Chondrocyte (in vitro differentiated cells): ENCODE data around the gene EPHA2. TPM values are rescaled to one million over a fixed set of nuclear protein-coding genes. Genes with fewer than 3 reads are reported as not detected.

Source experiments
- DNase-seq: peaks from one replicate; pipeline ENCODE4 v3.0.0; 2021; ENCODE audit warnings: mixed read lengths, low spot score
- H3K27ac Mint-ChIP-seq: one replicate; pipeline ENCODE4 v1.8.0; 2021; ENCODE audit warnings: mild to moderate bottlenecking, moderate library complexity, mixed read lengths; ENCODE audit not compliant: unreplicated experiment
- H3K27me3 Mint-ChIP-seq: 2 replicates; pipeline ENCODE4 v1.8.0; 2021; ENCODE audit warnings: low read depth, mixed read lengths
- H3K36me3 Mint-ChIP-seq: 2 replicates; pipeline ENCODE4 v1.8.0; 2021; ENCODE audit warnings: low read depth, mixed read lengths
- H3K4me1 Mint-ChIP-seq: 2 replicates; pipeline ENCODE4 v1.8.0; 2021; ENCODE audit warnings: low read depth, mild to moderate bottlenecking, mixed read lengths
- H3K4me3 Mint-ChIP-seq: one replicate; pipeline ENCODE4 v1.8.0; 2021; ENCODE audit warnings: mild to moderate bottlenecking, moderate library complexity, mixed read lengths; ENCODE audit not compliant: unreplicated experiment
- H3K9me3 Mint-ChIP-seq: 2 replicates; pipeline ENCODE4 v1.8.0; 2021; ENCODE audit warnings: low read depth, mixed read lengths
- total RNA-seq: library from RNA; stranded (reverse); gene quantifications from 3 replicates; pipeline ENCODE4 v1.2.1, GENCODE V29; 2021
- TF ChIP-seq, protein P1 (sequence below): fragments of 200-600 bp; sonication (generic); IDR thresholded peaks from 2 replicates; pipeline ENCODE4 v1.5.0; 2021; ENCODE audit warnings: antibody characterized with exemption, mild to moderate bottlenecking, moderate library complexity

Gene EPHA2
- total RNA-seq, 1 donor from 2014 or later = 38.5 TPM

DNA sequence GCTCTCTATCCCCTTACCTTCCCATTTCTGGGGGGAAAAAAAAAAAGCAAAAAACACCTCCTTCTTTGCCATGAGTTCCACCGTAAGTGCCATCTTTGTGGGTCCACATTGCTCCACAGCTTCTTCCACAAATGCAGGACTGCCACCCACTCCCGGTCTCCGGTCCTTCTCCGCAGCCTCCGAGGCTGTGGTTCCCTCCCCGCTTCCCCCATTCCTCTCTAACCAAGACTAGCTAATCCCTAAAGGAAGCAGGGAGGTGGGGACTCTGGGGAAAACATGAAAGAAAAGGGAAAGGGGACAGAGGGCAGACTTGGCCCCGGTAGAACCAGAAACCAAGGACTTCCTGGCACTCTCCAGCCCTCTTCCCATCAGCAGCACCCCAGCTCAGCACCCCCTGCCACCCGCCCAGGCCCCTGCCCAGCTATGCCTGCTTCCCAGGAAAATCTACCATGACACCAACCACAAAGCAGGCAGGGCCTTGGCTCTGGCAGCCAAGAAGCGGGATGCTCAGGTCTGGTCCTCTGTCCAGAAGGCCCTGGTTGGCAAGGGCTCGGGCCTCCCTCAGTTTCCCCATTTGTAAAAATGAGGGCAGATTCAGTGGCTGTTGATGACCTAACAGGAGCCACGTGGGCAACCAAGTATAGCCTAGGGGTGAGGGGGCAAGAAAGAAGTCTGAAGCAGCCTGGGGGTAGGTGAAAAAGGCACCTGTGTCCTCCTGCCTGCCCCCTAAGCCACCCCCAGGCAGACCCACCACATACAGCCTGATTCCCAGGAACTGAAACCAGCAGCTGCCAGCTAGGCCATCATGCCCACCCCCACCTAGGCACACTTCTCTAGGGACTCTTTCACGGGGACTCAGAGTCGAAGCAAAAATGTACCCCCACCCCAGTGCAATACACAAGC is 2.5 kb downstream of the EPHA2 start:
- H3K27me3 Mint-ChIP-seq = no peaks in the 10 kb centered on the region
- TF ChIP-seq, protein P1, sequence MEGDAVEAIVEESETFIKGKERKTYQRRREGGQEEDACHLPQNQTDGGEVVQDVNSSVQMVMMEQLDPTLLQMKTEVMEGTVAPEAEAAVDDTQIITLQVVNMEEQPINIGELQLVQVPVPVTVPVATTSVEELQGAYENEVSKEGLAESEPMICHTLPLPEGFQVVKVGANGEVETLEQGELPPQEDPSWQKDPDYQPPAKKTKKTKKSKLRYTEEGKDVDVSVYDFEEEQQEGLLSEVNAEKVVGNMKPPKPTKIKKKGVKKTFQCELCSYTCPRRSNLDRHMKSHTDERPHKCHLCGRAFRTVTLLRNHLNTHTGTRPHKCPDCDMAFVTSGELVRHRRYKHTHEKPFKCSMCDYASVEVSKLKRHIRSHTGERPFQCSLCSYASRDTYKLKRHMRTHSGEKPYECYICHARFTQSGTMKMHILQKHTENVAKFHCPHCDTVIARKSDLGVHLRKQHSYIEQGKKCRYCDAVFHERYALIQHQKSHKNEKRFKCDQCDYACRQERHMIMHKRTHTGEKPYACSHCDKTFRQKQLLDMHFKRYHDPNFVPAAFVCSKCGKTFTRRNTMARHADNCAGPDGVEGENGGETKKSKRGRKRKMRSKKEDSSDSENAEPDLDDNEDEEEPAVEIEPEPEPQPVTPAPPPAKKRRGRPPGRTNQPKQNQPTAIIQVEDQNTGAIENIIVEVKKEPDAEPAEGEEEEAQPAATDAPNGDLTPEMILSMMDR = no peak
- peak overlapping the region; percentile 96 for H3K27ac Mint-ChIP-seq

DNA sequence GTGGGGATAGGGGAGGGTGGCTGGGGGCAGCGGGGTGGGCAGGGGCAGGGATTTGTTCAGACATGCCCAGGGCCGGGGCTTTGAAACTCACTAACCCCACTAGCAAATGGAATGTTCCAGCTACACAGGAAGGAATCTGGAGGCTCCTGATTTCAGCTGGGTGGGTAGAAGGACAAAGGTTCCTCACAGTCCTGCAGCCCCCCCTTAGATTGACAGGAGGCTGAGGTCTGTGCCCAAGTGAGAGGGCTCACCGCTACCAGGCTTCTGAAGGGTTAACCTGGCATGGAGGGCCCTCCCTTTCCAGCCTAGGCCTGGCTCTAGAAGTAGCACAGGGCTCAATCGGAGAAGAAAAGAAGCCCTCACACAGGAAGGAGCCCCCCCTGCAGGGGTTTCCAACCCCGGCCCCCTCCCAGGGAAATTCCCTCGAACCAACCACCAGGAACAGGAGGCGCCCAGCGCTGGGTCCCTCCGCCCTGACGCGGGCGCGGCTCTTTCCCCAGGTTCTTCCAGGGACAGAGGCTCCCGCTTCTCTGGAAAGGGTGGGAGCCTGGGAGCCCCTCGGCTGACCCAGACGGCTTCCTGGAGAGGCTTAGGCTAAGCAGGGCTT is 3.3 kb downstream of the EPHA2 start:
- no peaks in the 10 kb centered on the region for H3K9me3 Mint-ChIP-seq
- peak overlapping the region; percentile 96 for H3K27ac Mint-ChIP-seq
- H3K36me3 Mint-ChIP-seq = peaks cover 13% of the 10 kb centered on the region
- H3K4me3 Mint-ChIP-seq = peak overlapping the region; percentile 87
- no peak for DNase-seq
- TF ChIP-seq, protein P1 = no peak
- peaks cover 67% of the 10 kb centered on the region for H3K4me1 Mint-ChIP-seq
- no peaks in the 10 kb centered on the region for H3K27me3 Mint-ChIP-seq

More for the DNA sequence above, 2.5 kb downstream of the EPHA2 start:
- Mint-ChIP-seq H3K4me3 (peak overlapping the region; percentile 87), H3K9me3 (no peaks in the 10 kb centered on the region), H3K36me3 (peaks cover 6% of the 10 kb centered on the region), H3K4me1 (peaks cover 60% of the 10 kb centered on the region)
- no peak for DNase-seq

DNA sequence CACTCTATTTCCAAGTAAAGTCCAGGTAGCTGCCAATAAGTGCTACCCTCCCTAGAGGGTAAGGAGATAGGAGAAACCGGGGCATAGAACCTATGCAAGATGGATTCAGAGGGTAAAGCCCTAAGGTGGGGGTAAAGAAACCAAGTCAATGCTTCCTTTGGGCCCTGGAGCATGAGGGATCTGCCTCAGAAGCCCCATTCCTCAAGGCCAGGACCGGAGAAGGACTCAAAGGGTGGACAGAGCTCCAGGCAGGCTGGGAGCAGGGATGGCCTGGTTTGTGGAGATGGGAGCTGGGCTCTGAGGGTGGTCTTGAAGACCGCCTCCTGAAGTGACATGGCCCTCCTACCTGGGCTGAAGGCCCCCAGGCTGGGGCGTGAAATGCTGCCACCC is 3.9 kb downstream of the EPHA2 start:
- Mint-ChIP-seq H3K27me3 (no peaks in the 10 kb centered on the region), H3K9me3 (no peaks in the 10 kb centered on the region), H3K36me3 (peaks cover 16% of the 10 kb centered on the region), H3K27ac (peak overlapping the region; percentile 96), H3K4me3 (peak overlapping the region; percentile 57), H3K4me1 (peaks cover 71% of the 10 kb centered on the region)
- TF ChIP-seq, protein P1 = no peak
- no peak for DNase-seq

DNA sequence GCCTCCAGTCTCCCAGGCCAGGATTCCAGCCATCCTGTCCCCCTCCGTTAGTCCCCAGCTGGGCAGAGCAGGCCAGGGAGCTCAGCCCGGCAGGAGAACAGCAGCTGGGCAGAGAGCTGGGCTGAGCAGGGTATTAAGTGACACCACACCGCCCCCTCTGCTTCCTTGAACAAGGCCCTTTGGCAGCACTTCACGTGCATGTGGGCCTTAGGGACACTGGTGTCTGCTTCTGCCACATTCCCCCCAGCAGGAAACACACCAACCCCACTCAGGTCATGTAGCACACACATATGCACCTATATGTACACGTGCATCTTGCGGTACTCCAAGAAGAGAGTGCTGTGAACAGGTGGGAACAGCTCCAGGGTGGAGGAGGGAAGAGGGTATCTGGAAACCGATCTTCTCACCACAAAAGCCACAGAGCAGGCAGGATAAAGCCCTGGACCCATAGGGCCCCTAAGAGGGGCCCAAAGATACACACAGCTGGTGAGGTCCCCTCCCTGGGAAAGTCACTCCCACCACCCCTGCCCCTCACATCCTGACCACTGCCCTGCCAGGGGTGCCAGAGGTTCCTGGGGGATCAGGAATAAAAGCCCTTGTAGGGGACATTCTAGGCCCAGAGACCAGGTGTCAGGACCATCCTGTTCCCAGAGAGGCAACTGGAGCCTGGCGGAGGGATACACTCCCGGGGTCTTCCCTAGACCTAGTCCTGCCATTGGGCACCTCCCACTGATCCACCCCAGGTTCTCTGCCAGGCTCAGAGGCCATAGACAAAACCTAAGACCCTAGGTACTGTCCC is 4.5 kb downstream of the EPHA2 start:
- H3K27ac Mint-ChIP-seq = peak overlapping the region; percentile 96
- TF ChIP-seq, protein P1 = peak; percentile 60
- no peak for DNase-seq
- H3K4me1 Mint-ChIP-seq = peaks cover 71% of the 10 kb centered on the region
- no peaks in the 10 kb centered on the region for H3K27me3 Mint-ChIP-seq
- no peaks in the 10 kb centered on the region for H3K9me3 Mint-ChIP-seq
- peaks cover 16% of the 10 kb centered on the region for H3K36me3 Mint-ChIP-seq
- H3K4me3 Mint-ChIP-seq = peak overlapping the region; percentile 36

DNA sequence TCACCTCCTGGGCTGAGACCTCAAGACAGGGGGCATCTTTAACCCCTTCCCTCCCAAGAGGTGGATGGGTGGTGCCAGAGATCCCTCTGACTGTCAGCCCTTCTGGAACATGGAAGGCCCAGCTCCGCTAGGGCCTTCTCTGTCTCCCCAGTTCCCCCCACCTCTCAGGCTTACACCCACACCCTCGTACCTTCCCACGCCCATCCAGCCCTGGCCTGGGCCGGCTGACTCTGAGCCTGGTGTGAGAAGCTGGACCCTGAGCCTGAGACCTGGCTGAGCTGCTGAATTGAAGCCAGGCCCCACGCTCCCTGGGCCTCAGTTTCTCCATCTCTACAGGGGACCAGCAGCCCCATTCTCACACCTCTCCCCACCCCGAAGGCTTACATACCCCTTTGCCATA is 5.4 kb downstream of the EPHA2 start:
- Mint-ChIP-seq H3K4me3 (peak overlapping the region; percentile 16), H3K27me3 (no peaks in the 10 kb centered on the region), H3K27ac (peak overlapping the region; percentile 96), H3K9me3 (no peaks in the 10 kb centered on the region), H3K4me1 (peaks cover 74% of the 10 kb centered on the region), H3K36me3 (peaks cover 16% of the 10 kb centered on the region)
- no peak for DNase-seq
- TF ChIP-seq, protein P1 = no peak
